ENCODE measurements around the gene DNMT3A.

DNMT3A gene

GRCh38 chr2:25342372-25343186 is 854 bp upstream of the DNMT3A start:
- H3K4me1 Mint-ChIP-seq (ENCODE audit: low read depth), result peaks cover 48% of the 10 kb centered on the region
- H3K4me3 Mint-ChIP-seq, result peak overlapping the region; percentile 77
- no peaks in the 10 kb centered on the region for H3K27me3 Mint-ChIP-seq
- peak; percentile 89 for DNase-seq
- peaks cover 14% of the 10 kb centered on the region for H3K36me3 Mint-ChIP-seq (ENCODE audit: low read depth)
- H3K9me3 Mint-ChIP-seq, result no peaks in the 10 kb centered on the region
- peak overlapping the region; percentile 79 for H3K27ac Mint-ChIP-seq

DNA sequence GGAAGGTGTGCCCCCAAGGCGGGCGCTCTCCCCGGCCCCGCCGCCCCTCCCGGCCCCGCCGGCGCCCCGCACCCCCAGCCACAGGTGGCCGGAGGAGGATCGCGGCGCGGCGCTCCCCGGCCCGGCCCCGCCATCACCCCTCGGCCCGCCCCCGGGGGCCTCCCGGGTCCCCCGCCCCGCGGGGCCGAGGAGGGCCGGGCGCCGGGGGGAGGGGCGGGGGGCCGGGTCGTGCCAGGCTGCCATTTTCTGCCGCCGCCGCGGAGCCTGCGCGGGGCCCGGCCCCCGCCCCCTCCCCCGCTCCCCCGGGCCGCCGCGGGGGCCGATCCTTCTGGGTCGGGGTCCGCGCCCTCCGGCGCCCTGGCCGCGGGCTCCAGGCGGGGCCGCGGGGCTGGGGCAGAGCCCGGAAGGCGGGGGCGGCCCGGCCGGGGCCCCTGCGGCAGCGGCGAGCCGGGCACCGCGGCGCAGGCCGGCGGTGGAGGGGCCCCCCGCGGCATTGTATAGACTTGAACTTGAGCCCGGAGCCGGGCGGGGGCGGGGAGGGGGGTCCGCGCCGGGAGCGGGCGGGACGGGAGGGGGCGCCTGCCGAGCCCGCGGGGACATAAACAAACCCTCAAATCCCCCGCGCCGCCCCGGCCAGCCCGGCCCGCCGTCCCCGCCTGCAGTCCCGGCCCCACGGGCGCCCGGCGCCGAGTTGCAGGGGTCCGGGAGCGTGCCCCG is 556 bp downstream of the DNMT3A start:
- H3K9me3 Mint-ChIP-seq, result no peaks in the 10 kb centered on the region
- H3K27me3 Mint-ChIP-seq, result no peaks in the 10 kb centered on the region
- no peak overlapping the region for H3K27ac Mint-ChIP-seq
- H3K4me1 Mint-ChIP-seq (ENCODE audit: low read depth), result peaks cover 55% of the 10 kb centered on the region
- peak; percentile 65 for DNase-seq
- peaks cover 23% of the 10 kb centered on the region for H3K36me3 Mint-ChIP-seq (ENCODE audit: low read depth)
- H3K4me3 Mint-ChIP-seq, result no peak overlapping the region

- peak overlapping the region; percentile 82 for H3K27ac Mint-ChIP-seq
- peaks cover 58% of the 10 kb centered on the region for H3K4me1 Mint-ChIP-seq (ENCODE audit: low read depth)
- peak overlapping the region; percentile 72 for H3K4me3 Mint-ChIP-seq
- H3K36me3 Mint-ChIP-seq (ENCODE audit: low read depth), result peaks cover 23% of the 10 kb centered on the region
- H3K27me3 Mint-ChIP-seq, result no peaks in the 10 kb centered on the region
- DNase-seq, result peak; percentile 56
- H3K9me3 Mint-ChIP-seq, result no peaks in the 10 kb centered on the region
Observed at GRCh38 chr2:25340181-25340921, 1.4 kb downstream of the DNMT3A start.

GRCh38 chr2:25339791-25340180 is 1.9 kb downstream of the DNMT3A start:
- peak overlapping the region; percentile 73 for H3K4me3 Mint-ChIP-seq

GRCh38 chr2:25339211-25339674 is 2.5 kb downstream of the DNMT3A start:
- H3K4me3 Mint-ChIP-seq, result peak overlapping the region; percentile 73
- peaks cover 23% of the 10 kb centered on the region for H3K36me3 Mint-ChIP-seq (ENCODE audit: low read depth)
- peak overlapping the region; percentile 59 for H3K27ac Mint-ChIP-seq
- peaks cover 63% of the 10 kb centered on the region for H3K4me1 Mint-ChIP-seq (ENCODE audit: low read depth)
- DNase-seq, result no peak
- no peaks in the 10 kb centered on the region for H3K27me3 Mint-ChIP-seq
- H3K9me3 Mint-ChIP-seq, result no peaks in the 10 kb centered on the region

More at GRCh38 chr2:25339791-25340180, 1.9 kb downstream of the DNMT3A start:
- Mint-ChIP-seq H3K4me1 (ENCODE audit: low read depth) (peaks cover 60% of the 10 kb centered on the region), H3K9me3 (no peaks in the 10 kb centered on the region), H3K27me3 (no peaks in the 10 kb centered on the region), H3K27ac (peak overlapping the region; percentile 59), H3K36me3 (ENCODE audit: low read depth) (peaks cover 23% of the 10 kb centered on the region)
- no peak for DNase-seq

DNA sequence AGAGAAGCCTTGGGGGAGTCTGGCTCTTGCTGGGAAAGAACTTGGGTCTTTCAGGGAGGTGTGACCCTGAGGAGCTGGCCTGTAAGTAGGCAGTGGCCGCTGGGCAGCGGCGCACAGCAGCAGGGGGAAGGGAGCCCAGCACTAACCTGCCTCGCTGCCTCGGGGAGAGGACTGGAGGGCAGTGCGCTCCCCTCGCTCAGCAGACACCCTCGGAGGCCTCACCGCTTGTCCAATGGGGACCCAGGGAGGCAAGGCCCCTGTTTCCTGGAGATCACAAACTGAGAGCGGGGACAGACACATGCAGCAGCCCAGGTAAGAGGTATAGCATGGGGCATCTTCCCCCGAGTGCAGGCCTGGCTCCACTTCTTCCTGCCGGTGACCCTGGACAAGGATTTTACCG is 3.3 kb downstream of the DNMT3A start:
- H3K36me3 Mint-ChIP-seq (ENCODE audit: low read depth), result peaks cover 23% of the 10 kb centered on the region
- peaks cover 67% of the 10 kb centered on the region for H3K4me1 Mint-ChIP-seq (ENCODE audit: low read depth)
- no peak overlapping the region for H3K4me3 Mint-ChIP-seq
- H3K27ac Mint-ChIP-seq, result peak overlapping the region; percentile 88
- H3K9me3 Mint-ChIP-seq, result no peaks in the 10 kb centered on the region
- no peaks in the 10 kb centered on the region for H3K27me3 Mint-ChIP-seq
- no peak for DNase-seq

DNA sequence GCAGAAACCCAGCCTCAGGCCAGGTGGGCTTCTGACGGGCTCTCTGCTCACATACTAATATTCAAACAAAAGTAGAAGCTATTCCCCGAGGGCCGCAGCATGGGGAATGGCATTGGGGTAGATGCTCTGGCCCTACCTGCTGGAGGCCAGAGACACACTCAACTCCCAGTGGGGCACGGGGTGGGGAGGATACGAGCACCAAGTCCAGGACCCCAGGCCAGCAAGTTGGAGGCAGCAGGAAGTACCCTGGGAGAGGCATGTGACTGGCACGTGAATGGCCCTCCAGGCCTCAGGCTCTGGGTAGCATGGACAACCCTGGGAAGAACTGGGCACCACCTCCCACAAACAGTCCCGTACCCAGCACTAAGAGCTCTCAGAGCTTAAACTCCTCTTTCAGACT is 3.8 kb downstream of the DNMT3A start:
- Mint-ChIP-seq H3K4me1 (ENCODE audit: low read depth) (peaks cover 68% of the 10 kb centered on the region), H3K36me3 (ENCODE audit: low read depth) (peaks cover 25% of the 10 kb centered on the region), H3K27me3 (no peaks in the 10 kb centered on the region), H3K4me3 (peak overlapping the region; percentile 30), H3K9me3 (no peaks in the 10 kb centered on the region), H3K27ac (peak overlapping the region; percentile 88)
- DNase-seq, result no peak

DNA sequence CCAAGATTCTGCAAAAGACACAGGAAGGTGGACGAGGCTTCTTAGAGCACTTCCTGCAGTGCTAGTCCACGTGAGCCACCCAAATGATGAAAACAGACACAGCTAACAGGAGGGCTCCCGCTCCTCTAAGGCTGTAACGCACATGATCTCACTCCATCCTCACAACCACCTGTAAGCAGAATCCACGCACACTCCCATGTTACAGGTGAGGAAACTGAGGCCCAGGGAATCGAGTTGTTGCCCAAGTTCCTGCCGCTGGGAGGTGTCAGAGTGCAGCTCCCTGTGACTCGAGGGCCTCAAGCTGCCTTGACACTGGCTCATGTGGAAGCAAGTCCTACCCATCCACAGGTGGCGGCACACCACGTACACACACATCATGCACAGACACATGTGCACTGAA is 4.4 kb downstream of the DNMT3A start:
- H3K4me3 Mint-ChIP-seq, result peak overlapping the region; percentile 30
- H3K27me3 Mint-ChIP-seq, result no peaks in the 10 kb centered on the region
- H3K36me3 Mint-ChIP-seq (ENCODE audit: low read depth), result peaks cover 28% of the 10 kb centered on the region

GRCh38 chr2:25336383-25336841 is 5.3 kb downstream of the DNMT3A start:
- no peaks in the 10 kb centered on the region for H3K9me3 Mint-ChIP-seq
- no peaks in the 10 kb centered on the region for H3K27me3 Mint-ChIP-seq
- peaks cover 34% of the 10 kb centered on the region for H3K36me3 Mint-ChIP-seq (ENCODE audit: low read depth)
- DNase-seq, result no peak
- peaks cover 80% of the 10 kb centered on the region for H3K4me1 Mint-ChIP-seq (ENCODE audit: low read depth)
- no peak overlapping the region for H3K4me3 Mint-ChIP-seq
- H3K27ac Mint-ChIP-seq, result peak overlapping the region; percentile 88

More for the DNA sequence above, 4.4 kb downstream of the DNMT3A start:
- Mint-ChIP-seq H3K9me3 (no peaks in the 10 kb centered on the region), H3K4me1 (ENCODE audit: low read depth) (peaks cover 71% of the 10 kb centered on the region), H3K27ac (peak overlapping the region; percentile 88)
- no peak for DNase-seq

DNA sequence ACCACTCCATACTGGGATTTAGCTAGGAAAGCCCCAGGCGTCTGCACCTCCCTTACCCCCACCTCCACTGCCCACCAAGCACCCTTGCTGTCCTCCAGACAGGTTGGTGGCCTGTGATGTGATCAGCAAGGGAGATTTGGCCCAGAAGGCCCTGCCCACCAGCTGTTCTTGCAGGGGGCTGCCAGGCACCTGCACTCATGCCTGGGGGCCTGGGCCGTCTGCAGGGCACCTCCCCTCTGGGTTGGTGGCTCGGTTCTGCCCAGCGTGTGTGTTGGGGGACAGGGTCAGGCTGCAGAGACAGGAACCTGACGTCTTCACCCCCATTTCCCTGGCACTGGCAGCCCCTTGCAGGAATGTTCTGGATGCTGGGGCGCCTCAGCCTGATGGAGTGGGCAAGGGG is 5.8 kb downstream of the DNMT3A start:
- no peak for DNase-seq

GRCh38 chr2:25335204-25335603 is 6.5 kb downstream of the DNMT3A start:
- H3K4me1 Mint-ChIP-seq (ENCODE audit: low read depth), result peaks cover 92% of the 10 kb centered on the region
- no peaks in the 10 kb centered on the region for H3K9me3 Mint-ChIP-seq
- H3K4me3 Mint-ChIP-seq, result no peak overlapping the region
- peaks cover 42% of the 10 kb centered on the region for H3K36me3 Mint-ChIP-seq (ENCODE audit: low read depth)
- peak overlapping the region; percentile 54 for H3K27ac Mint-ChIP-seq
- DNase-seq, result no peak
- H3K27me3 Mint-ChIP-seq, result no peaks in the 10 kb centered on the region

More for the DNA sequence above, 5.8 kb downstream of the DNMT3A start:
- Mint-ChIP-seq H3K27me3 (no peaks in the 10 kb centered on the region), H3K36me3 (ENCODE audit: low read depth) (peaks cover 39% of the 10 kb centered on the region), H3K4me3 (no peak overlapping the region), H3K4me1 (ENCODE audit: low read depth) (peaks cover 85% of the 10 kb centered on the region), H3K27ac (peak overlapping the region; percentile 88), H3K9me3 (no peaks in the 10 kb centered on the region)

DNA sequence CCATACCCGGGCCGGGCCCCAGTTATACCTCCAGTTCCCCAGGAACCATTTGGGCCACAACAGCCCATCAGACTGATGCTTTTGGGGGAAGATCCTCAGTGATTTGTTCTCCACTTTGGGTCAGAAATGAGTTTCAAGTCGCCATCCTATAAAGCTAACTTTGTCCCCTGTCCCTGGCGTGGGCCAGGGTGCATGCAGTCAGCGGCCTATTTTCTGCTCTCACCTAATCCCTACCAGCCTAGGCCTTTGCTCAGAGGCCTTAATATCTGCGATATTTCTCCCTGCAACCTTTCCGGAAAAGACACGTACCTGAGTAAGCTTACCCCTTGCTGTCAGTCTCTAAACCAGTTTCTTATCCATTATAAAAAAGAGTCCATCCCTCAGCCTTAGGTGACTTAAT is 7.2 kb downstream of the DNMT3A start:
- H3K27ac Mint-ChIP-seq, result peak overlapping the region; percentile 54
- peaks cover 95% of the 10 kb centered on the region for H3K4me1 Mint-ChIP-seq (ENCODE audit: low read depth)
- H3K36me3 Mint-ChIP-seq (ENCODE audit: low read depth), result peaks cover 47% of the 10 kb centered on the region
- H3K4me3 Mint-ChIP-seq, result peak overlapping the region; percentile 26
- DNase-seq, result no peak
- no peaks in the 10 kb centered on the region for H3K27me3 Mint-ChIP-seq
- H3K9me3 Mint-ChIP-seq, result no peaks in the 10 kb centered on the region

DNA sequence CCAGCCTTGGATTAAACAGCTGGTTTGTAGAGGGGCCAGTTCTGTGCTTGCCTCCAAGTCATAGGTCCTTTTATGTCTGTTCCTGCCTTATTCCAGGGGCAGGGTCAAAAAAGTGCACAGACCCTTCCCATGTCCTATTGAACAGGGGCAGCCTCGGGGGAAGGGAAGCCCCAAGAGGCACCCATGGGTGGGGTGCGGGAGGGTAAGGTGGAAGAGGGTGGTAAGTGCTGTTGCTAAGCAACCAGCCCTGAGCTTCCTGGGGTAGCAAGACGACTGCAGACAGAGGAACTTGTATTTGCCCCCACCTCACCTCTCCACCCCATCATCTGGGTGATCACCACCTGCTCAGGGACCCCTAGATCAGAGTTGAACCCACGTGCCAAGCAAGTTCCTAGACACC is 7.7 kb downstream of the DNMT3A start:
- Mint-ChIP-seq H3K4me1 (ENCODE audit: low read depth) (peaks cover 90% of the 10 kb centered on the region), H3K27ac (peak overlapping the region; percentile 57), H3K9me3 (no peaks in the 10 kb centered on the region), H3K27me3 (no peaks in the 10 kb centered on the region), H3K36me3 (ENCODE audit: low read depth) (peaks cover 42% of the 10 kb centered on the region), H3K4me3 (no peak overlapping the region)
- DNase-seq, result no peak

DNA sequence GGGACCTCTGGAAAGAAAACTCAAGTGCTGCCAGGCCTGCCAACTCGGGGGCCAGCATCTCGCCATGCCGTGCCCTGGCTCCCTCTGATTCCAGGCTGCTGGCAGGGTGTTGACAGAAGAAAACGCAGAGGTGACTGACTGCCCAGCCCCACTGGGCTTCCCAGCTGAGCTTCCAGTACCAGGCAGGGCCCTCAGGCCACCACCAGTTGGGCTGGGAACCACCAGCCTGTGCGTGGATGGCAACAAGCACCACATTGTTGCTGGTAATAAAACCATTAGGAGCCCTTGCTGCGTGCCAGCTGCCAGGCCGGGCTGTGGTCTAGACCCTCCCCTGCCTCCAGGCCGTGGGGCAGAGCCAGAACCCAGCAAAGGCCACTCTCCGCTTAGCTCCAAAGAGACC is 9.2 kb downstream of the DNMT3A start:
- Mint-ChIP-seq H3K4me1 (ENCODE audit: low read depth) (peaks cover 76% of the 10 kb centered on the region), H3K27ac (peak overlapping the region; percentile 89), H3K4me3 (no peak overlapping the region), H3K36me3 (ENCODE audit: low read depth) (peaks cover 43% of the 10 kb centered on the region), H3K9me3 (peaks cover 4% of the 10 kb centered on the region), H3K27me3 (no peaks in the 10 kb centered on the region)
- no peak for DNase-seq
